HUES6 (cell line): Measurements from ENCODE around the gene TBC1D22B.

Source experiments
- H3K27ac ChIP-seq: 2 replicates; pipeline ENCODE4 v1.7.0; 2013; ENCODE audit warnings: low read depth, mild to moderate bottlenecking, low read length, inconsistent platforms
- H3K27me3 ChIP-seq: 2 replicates; pipeline ENCODE4 v1.6.1; 2013; ENCODE audit warnings: low read length; ENCODE audit not compliant: control insufficient read depth, insufficient read depth
- H3K36me3 ChIP-seq: 2 replicates; pipeline ENCODE4 v1.6.1; 2013; ENCODE audit warnings: low read length; ENCODE audit not compliant: control insufficient read depth, insufficient read depth
- H3K4me1 ChIP-seq: 2 replicates; pipeline ENCODE4 v1.6.1; 2013; ENCODE audit warnings: low read length; ENCODE audit not compliant: control insufficient read depth, insufficient read depth
- H3K4me3 ChIP-seq: 2 replicates; pipeline ENCODE4 v1.5.1; 2013; ENCODE audit warnings: low read depth, low read length
- H3K9ac ChIP-seq: one replicate; pipeline ENCODE4 v1.6.1; 2013; ENCODE audit warnings: mild to moderate bottlenecking, low read length
- H3K9me3 ChIP-seq: 2 replicates; pipeline ENCODE4 v1.6.1; 2013; ENCODE audit warnings: low read depth, low read length; ENCODE audit not compliant: control insufficient read depth, insufficient read depth

The TBC1D22B gene

DNA sequence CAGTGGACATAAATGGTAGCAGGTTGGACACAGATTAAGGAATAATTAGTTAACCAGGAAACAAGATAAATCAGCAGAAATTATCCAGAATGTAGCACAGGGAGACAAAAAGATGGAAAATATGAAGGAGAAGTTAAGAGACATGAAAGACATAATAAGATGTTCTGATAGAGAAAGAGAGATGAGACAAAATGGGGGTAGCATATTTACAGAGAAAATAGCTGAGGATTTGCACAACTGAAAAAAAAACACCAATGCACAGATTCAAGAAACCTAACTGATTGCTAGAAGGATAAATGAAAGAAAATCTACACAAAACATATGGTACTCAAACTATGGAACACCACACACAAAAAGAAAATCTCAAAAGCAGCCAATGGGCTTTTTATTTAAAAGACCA, 34.6 kb upstream of the TBC1D22B start:
- no peaks in the 10 kb centered on the region for H3K27me3 ChIP-seq
- no peak overlapping the region for H3K27ac ChIP-seq
- no peaks in the 10 kb centered on the region for H3K9me3 ChIP-seq
- H3K36me3 ChIP-seq = no peaks in the 10 kb centered on the region
- H3K4me3 ChIP-seq = peak overlapping the region; percentile 68
- H3K4me1 ChIP-seq = peaks cover 10% of the 10 kb centered on the region
- H3K9ac ChIP-seq = no peak overlapping the region

DNA sequence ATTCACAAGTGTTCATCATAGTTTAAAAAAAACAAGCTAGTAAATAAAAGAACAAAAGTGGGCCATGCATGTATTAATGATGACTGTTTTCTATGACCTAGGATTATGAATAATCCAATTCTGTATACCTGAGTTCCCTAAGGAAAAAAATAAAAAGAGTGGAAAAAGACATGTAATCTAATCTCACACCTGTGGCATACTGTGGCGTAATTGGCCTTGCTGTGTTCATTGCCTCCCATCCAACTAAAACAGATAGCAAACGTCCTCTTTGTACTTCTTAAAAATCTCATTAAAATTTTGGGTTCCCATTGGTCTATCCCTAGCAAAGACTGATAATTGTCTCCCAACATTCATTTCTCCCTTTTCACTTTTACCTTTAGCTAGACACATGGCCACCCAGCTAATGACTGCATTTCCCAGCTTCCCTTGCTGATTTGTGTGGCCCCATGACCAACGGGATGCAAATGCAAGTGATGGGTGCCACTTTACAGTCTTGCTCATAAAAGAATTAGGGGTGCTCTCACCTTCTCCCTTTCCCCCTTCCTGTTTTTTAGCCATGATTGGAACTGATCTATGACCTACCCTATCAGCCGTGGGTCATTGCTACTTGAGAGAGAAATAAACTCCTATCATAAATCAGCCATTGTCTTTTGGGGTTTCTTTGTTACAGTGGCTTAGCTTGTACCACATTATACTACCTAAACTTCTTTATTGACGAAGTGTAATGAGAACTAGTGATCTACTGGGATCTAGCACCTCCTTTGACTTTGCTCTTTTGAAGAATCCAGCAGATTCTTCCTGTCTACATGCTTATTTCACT, 32.0 kb upstream of the TBC1D22B start:
- H3K27me3 ChIP-seq = no peaks in the 10 kb centered on the region
- H3K27ac ChIP-seq = no peak overlapping the region
- no peak overlapping the region for H3K9ac ChIP-seq
- no peaks in the 10 kb centered on the region for H3K36me3 ChIP-seq
- H3K9me3 ChIP-seq = no peaks in the 10 kb centered on the region
- H3K4me3 ChIP-seq = no peak overlapping the region
- peaks cover 10% of the 10 kb centered on the region for H3K4me1 ChIP-seq

DNA sequence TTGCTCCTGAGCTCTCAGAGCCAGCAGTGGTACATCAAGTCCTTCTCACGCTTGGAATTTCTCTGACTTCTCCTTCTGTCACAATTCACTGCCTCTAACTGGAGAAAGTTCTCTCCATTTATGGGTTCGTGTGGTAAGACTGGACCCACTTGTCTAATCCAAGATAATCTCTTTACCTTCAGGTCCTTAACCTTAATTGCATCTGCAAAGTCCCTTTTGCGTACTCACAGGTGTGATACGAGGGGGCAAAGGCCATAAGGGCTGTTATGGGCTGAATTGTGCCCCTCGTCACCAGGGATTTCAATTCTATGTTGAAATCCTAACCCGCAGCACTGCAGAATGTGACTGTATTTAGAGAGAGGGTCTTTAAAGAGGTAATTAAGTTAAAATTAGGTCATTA, 27.5 kb upstream of the TBC1D22B start:
- Histone ChIP-seq H3K9ac (no peak overlapping the region), H3K36me3 (no peaks in the 10 kb centered on the region), H3K27me3 (no peaks in the 10 kb centered on the region), H3K27ac (no peak overlapping the region), H3K9me3 (no peaks in the 10 kb centered on the region), H3K4me1 (no peaks in the 10 kb centered on the region), H3K4me3 (no peak overlapping the region)

DNA sequence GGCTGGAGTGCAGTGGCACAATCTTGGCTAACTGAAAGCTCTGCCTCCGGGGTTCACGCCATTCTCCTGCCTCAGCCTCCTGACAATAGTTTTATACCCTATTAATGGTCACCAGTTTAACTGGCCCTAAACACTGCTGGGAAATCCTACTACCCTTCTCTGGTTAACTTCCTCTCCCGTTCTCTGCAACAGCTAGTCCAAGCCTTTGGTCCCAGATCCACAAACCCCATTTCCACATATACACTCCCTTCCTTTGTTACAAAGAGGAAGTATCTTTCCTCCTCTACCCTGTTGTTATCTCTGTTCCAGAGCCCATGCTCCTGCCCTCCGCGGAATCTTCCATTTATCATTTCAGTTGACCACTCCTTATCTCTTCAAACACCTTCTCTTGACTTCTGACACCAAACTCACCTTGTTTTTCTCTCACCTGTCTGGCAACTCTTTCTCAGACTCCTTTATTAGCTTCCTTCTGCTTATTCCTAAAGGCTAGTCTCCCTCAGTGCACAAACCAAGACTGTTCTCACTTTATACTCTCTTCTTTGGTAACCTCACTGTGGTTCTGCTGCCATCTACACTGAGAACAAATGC, 25.0 kb upstream of the TBC1D22B start:
- H3K9me3 ChIP-seq = no peaks in the 10 kb centered on the region
- no peaks in the 10 kb centered on the region for H3K36me3 ChIP-seq
- no peaks in the 10 kb centered on the region for H3K27me3 ChIP-seq
- H3K4me3 ChIP-seq = no peak overlapping the region
- H3K9ac ChIP-seq = no peak overlapping the region
- no peak overlapping the region for H3K27ac ChIP-seq
- H3K4me1 ChIP-seq = no peaks in the 10 kb centered on the region

DNA sequence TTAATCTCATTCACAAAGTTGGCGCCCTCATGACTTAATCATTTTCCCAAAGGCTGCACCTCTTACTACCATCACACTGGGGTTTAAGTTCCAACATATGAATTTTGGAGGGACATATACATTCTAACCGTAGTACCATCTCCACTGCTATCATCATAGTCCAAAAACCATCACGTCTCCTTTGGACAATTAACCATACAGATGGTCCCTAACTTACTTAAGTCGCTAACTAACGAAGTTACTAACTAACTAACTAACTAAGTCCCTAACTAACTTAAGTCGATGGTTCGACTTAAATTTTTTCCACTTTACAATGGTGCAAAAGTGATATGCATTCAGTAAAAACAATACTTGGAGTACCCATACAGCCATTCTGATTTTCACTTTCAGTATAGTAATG, 24.0 kb upstream of the TBC1D22B start:
- Histone ChIP-seq H3K36me3 (no peaks in the 10 kb centered on the region), H3K27ac (no peak overlapping the region), H3K9me3 (no peaks in the 10 kb centered on the region), H3K4me1 (no peaks in the 10 kb centered on the region), H3K4me3 (no peak overlapping the region), H3K9ac (no peak overlapping the region), H3K27me3 (no peaks in the 10 kb centered on the region)

DNA sequence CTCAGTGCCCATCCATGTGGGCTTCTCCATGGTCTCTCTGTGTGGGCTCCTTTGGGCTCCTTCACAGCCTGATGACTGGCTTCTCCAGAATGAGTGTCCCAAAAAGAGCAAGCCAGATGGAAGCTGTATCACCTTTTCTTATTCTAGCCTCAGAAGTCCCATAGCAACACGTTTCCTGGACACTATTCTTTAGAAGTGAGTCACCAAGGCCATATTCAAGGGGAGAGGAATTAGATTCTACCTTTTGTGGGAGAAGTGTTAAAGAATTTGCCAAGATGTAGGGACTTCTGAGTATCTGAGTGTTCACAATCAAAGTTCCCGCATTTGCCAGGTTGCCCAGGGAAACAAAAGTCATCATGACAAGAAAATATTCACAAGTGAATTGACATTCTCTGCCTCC, 20.7 kb upstream of the TBC1D22B start:
- Histone ChIP-seq H3K4me3 (no peak overlapping the region), H3K27ac (no peak overlapping the region), H3K4me1 (no peaks in the 10 kb centered on the region)

DNA sequence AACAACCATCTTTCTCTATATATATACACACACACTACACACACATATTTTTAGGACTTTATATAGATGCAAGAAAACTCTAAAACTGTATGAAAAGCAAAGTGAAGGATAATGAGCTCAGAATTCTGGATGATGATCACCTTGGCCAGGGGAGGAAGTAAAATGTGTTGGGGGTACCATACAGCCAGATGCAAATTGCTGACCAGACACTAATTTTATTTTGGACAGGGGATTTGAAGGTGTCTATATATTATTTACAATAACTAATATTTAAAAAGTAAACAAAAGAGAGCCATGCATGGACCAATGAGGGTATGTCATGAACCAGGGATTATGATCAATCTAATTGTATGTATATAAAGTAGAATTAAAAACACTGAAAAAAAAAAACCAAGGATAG, 19.8 kb upstream of the TBC1D22B start:
- Histone ChIP-seq H3K4me3 (no peak overlapping the region), H3K27ac (no peak overlapping the region), H3K36me3 (no peaks in the 10 kb centered on the region), H3K9me3 (no peaks in the 10 kb centered on the region), H3K4me1 (peaks cover 3% of the 10 kb centered on the region; the same call in 1 of the 2 replicates), H3K27me3 (no peaks in the 10 kb centered on the region), H3K9ac (no peak overlapping the region)

More for the DNA sequence above, 20.7 kb upstream of the TBC1D22B start:
- no peaks in the 10 kb centered on the region for H3K27me3 ChIP-seq
- H3K36me3 ChIP-seq = no peaks in the 10 kb centered on the region
- H3K9ac ChIP-seq = no peak overlapping the region
- H3K9me3 ChIP-seq = no peaks in the 10 kb centered on the region

DNA sequence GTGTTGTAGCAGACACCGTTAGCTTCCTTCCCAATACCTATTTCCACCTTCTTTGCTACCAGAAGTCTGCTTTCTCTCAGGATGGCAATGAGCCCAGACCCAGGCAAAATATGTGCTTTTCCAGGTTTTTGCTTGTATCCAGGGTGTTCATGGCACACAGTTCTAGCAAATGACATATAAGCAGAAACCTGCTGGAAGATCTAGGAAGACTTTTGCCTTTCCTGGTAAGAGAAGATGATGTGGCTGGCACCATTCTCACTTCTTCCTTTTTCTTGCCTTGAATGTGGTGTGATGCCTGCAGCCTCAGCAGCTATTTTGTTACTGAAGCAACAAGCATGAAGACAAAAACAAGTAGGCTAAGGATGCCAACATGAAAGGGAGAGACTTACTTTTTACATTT, 19.2 kb upstream of the TBC1D22B start:
- Histone ChIP-seq H3K27ac (no peak overlapping the region), H3K9ac (no peak overlapping the region), H3K36me3 (no peaks in the 10 kb centered on the region), H3K4me3 (no peak overlapping the region), H3K9me3 (no peaks in the 10 kb centered on the region), H3K4me1 (peaks cover 3% of the 10 kb centered on the region; the same call in 1 of the 2 replicates), H3K27me3 (no peaks in the 10 kb centered on the region)

DNA sequence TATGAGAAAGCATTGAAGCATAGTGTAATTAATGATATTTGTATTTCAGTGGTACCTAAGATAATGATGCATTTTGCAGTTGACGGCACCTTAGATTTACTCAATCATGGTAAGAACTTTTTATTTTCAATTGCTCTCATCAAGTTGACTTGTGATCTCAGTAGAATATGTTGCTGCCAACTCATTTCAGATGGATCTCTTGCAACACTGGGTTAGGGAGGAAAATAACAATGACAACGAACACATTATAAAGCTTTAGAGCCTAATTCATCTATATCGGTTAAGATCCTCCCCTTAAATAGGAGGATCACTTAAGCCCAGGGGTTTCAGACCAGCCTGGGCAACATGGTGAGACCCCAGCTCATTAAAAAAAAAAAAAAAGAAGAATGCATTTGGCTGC, 18.0 kb upstream of the TBC1D22B start:
- H3K4me1 ChIP-seq = peaks cover 3% of the 10 kb centered on the region; the same call in 1 of the 2 replicates
- H3K27ac ChIP-seq = no peak overlapping the region

DNA sequence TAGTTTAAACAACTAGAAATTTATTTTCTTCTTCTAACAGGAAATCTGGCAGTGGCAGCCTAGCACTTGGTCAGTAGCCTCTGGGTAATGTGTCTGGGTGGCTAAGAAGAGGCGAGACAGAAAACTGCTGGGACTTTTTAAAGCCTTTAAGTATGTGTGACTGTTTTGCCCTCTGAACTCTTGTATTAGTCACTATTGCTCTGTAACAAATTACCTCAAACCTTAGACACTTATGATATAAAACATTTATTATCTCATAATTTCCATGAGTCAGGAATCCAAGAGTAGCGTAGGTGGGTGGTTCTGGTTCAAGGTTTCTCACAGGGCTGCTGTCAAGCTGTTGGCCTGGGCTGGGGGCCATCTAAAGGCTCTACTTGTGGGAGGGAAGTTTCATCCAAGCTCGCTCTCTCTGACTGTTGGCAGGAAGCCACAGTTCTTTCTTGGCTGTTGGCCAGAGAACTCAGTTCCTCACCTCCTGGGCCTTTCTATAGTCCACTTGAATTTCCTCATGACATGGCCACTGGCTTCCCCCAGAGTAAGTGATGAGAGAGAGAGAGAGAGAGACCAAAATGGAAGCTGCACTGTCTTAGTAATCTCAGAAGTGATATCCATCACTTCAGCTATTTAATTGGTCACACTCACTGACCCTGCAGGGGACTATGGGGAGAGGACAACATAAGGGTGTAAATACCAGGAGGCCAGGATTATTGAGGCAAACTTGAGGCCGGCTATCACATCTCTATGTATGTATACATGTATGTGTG, 17.4 kb upstream of the TBC1D22B start:
- Histone ChIP-seq H3K9ac (no peak overlapping the region), H3K4me3 (no peak overlapping the region), H3K4me1 (peaks cover 3% of the 10 kb centered on the region; the same call in 1 of the 2 replicates), H3K27me3 (no peaks in the 10 kb centered on the region), H3K36me3 (no peaks in the 10 kb centered on the region), H3K9me3 (no peaks in the 10 kb centered on the region), H3K27ac (no peak overlapping the region)

More for the DNA sequence above, 18.0 kb upstream of the TBC1D22B start:
- H3K4me3 ChIP-seq = no peak overlapping the region
- H3K9ac ChIP-seq = no peak overlapping the region
- no peaks in the 10 kb centered on the region for H3K27me3 ChIP-seq
- H3K9me3 ChIP-seq = no peaks in the 10 kb centered on the region
- H3K36me3 ChIP-seq = no peaks in the 10 kb centered on the region

DNA sequence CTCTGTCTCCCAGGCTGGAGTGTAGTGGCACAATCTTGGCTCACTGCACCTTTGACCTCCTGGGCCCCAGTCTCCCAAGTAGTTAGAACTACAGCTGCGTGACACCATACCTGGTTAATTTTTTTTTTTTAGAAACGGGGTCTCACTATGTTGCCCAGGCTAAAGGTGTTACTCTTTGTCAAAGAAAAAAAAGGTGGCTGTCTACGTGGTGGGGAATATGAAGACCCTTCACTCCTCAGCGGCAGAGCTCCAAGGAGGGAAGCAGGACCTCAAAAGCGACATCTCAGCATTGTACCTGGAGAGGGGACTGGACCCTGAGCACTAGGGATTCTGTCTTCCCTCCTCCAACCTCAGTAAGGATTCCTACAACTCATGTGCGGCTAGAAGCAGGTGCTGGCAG, 16.4 kb upstream of the TBC1D22B start:
- Histone ChIP-seq H3K4me3 (no peak overlapping the region), H3K9me3 (no peaks in the 10 kb centered on the region), H3K27me3 (no peaks in the 10 kb centered on the region), H3K4me1 (peaks cover 3% of the 10 kb centered on the region; the same call in 1 of the 2 replicates), H3K27ac (no peak overlapping the region), H3K36me3 (no peaks in the 10 kb centered on the region), H3K9ac (no peak overlapping the region)
